Measurements from ENCODE around the gene KASH5. TPM values are rescaled to one million over a fixed set of nuclear protein-coding genes. Genes with fewer than 3 reads are reported as not detected.

Gene KASH5
- total RNA-seq, 1 donor from 2014 or later: 2.2 TPM

GRCh38 chr19:49430678-49431329, 42.8 kb downstream of the KASH5 start:
- H3K27me3 ChIP-seq: peaks cover 93% of the 10 kb centered on the region
- TF ChIP-seq, protein P1, sequence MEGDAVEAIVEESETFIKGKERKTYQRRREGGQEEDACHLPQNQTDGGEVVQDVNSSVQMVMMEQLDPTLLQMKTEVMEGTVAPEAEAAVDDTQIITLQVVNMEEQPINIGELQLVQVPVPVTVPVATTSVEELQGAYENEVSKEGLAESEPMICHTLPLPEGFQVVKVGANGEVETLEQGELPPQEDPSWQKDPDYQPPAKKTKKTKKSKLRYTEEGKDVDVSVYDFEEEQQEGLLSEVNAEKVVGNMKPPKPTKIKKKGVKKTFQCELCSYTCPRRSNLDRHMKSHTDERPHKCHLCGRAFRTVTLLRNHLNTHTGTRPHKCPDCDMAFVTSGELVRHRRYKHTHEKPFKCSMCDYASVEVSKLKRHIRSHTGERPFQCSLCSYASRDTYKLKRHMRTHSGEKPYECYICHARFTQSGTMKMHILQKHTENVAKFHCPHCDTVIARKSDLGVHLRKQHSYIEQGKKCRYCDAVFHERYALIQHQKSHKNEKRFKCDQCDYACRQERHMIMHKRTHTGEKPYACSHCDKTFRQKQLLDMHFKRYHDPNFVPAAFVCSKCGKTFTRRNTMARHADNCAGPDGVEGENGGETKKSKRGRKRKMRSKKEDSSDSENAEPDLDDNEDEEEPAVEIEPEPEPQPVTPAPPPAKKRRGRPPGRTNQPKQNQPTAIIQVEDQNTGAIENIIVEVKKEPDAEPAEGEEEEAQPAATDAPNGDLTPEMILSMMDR (IDR thresholded peaks at IDR 0.05): no peak
- no peak overlapping the region for H3K27ac ChIP-seq
- peaks cover 4% of the 10 kb centered on the region for H3K4me1 ChIP-seq
- intact Hi-C loops (cut with DNase I): no loop called here
- no peak overlapping the region for H3K4me3 ChIP-seq
- H3K36me3 ChIP-seq: no peaks in the 10 kb centered on the region
- DNase-seq (no peak), ATAC-seq (peak; percentile 21)
- H3K9me3 ChIP-seq: no peaks in the 10 kb centered on the region

DNA sequence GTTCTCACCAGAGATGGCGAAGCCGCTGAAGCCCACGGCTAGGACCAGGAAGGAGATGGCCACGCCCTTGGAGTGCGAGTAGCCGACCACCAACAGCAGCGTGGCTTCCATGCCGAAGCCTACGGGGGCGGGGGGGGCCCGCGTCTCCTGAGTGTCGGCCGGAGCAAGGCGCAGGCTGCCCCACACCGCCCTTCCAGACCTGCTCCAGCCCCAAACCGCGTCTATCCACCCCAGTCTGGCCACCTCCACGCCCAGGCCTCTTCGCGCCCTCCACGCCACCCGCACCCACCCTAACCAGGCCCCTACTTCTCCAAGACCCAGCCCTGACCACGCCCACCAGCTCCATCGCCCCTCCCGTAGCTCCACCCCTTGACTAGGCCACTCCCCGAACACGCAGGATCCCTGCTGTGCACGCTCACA, 43.3 kb downstream of the KASH5 start:
- intact Hi-C loops (cut with DNase I): no loop called here
- DNase-seq (no peak), ATAC-seq (no peak)
- TF ChIP-seq, protein P1 (IDR thresholded peaks at IDR 0.05): no peak
- Histone ChIP-seq H3K27me3 (peaks cover 93% of the 10 kb centered on the region), H3K36me3 (no peaks in the 10 kb centered on the region), H3K4me1 (peaks cover 4% of the 10 kb centered on the region), H3K4me3 (no peak overlapping the region), H3K9me3 (no peaks in the 10 kb centered on the region), H3K27ac (no peak overlapping the region)

GRCh38 chr19:49432141-49433073, 44.4 kb downstream of the KASH5 start:
- TF ChIP-seq, protein P1 (IDR thresholded peaks at IDR 0.05): no peak
- ATAC-seq (peak; percentile 38), DNase-seq (no peak)
- Histone ChIP-seq H3K36me3 (no peaks in the 10 kb centered on the region), H3K9me3 (no peaks in the 10 kb centered on the region), H3K27ac (no peak overlapping the region), H3K4me1 (peaks cover 4% of the 10 kb centered on the region), H3K27me3 (peaks cover 92% of the 10 kb centered on the region), H3K4me3 (no peak overlapping the region)
- intact Hi-C loops (cut with DNase I): no loop called here

- Histone ChIP-seq H3K4me1 (no peaks in the 10 kb centered on the region), H3K36me3 (no peaks in the 10 kb centered on the region), H3K9me3 (no peaks in the 10 kb centered on the region), H3K27me3 (peaks cover 88% of the 10 kb centered on the region), H3K4me3 (no peak overlapping the region), H3K27ac (no peak overlapping the region)
- TF ChIP-seq, protein P1 (IDR thresholded peaks at IDR 0.05): no peak
- DNase-seq (no peak), ATAC-seq (no peak)
- intact Hi-C loops (cut with DNase I): no loop called here
Observed at GRCh38 chr19:49433240-49433901, 45.3 kb downstream of the KASH5 start.

DNA sequence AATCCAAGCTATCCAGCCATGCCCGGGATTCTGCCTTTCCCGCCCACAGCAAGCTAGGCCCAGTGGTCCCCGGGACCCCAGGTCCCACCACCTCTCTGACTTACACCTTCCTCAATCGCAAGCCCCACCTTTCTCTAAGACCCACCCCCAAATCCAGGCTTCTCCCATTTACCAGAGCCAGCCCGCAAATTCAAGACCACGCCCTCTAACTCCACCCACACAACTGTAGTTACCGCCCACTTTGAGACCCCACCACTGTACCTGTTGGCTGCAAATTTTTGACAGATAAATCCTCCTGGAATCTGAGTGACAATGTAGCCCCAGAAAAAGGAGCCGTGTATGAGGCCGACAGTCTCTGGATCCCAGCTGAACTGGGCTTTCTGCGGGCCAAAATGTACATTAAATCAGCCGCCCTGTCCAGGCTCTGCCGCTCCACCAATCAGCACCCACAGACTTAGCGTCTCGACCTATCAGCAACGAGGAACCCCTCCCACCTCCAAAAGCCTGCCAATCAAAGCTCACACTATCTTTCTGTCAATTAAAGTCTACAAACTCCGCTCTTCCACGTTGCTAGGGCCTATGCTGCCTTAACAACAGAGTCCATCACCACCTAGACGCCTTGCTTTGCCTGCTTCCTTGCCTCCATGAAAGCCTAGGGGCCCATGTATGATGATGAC, 47.0 kb downstream of the KASH5 start:
- H3K36me3 ChIP-seq: no peaks in the 10 kb centered on the region
- no peaks in the 10 kb centered on the region for H3K9me3 ChIP-seq
- DNase-seq: no peak
- peaks cover 90% of the 10 kb centered on the region for H3K27me3 ChIP-seq
- TF ChIP-seq, protein P1 (IDR thresholded peaks at IDR 0.05): no peak
- H3K4me1 ChIP-seq: no peaks in the 10 kb centered on the region
- no peak overlapping the region for H3K4me3 ChIP-seq
- ATAC-seq: no peak
- no peak overlapping the region for H3K27ac ChIP-seq
- intact Hi-C loops (cut with DNase I): no loop called here

Measured in upper lobe of right lung (tissue), 1 donor.